Tibial nerve (tissue), 3 donors: ENCODE results near the gene NACC1.

Experiments
- POLR2A ChIP-seq, 2 donors: fragments of 450-650 bp; IDR thresholded peaks; one replicate each; pipeline ENCODE4 v1.6.1; 2017; ENCODE audit warnings: antibody characterized with exemption in 2 of 2, mild to moderate bottlenecking in 2 of 2, moderate library complexity in 2 of 2
- TF ChIP-seq, protein P1 (sequence below), 5 experiments: fragments of 200-600 bp in 3 of 5; fragments of 450-650 bp in 2 of 5; sonication (generic) in 3 of 5; IDR thresholded peaks; one replicate each; pipeline ENCODE4 v1.5.1; 2016 to 2019; ENCODE audit warnings: antibody characterized with exemption in 5 of 5, mild to moderate bottlenecking in 3 of 5, moderate library complexity in 2 of 5

DNA sequence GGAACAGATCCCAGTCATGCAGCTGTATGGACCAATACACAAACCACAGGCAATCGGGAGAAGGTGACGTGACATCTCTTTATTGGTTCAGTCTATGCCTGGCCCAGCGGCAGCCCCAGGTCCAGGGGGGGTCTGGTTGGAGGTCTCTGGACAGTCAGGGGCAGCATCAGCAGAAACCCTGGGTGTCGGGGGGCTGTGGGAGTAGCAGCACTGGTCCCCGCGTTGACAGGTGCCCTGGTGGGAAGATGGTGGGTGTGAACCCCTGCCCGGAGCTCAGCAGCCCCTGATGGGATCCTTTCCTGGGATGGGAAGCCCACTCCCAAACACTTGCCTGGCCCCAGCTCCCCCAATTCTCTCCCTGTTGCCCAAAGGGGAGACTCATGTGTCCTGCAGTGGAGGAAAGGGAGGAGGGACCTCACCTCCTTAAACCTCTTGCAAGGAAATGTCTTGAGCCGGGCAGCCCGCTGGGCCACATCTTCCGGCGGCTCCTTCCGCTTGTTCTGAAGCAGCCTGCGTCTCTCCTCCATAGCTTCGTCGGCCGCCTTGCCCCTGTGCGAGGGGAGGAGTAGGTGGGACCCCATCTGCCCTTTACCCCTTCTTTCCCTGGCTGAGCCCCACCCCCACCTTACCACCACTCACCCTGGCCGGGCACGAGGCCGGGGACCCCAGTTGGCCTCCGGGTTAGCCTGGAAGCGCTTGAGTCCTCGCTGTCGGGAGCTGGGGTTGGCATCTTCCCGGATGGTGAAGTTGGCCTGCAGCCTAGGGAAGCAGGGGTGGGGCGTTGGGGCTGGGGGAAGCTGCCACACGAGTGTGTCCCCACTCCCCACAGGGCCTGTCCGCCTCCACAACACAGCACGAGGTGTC, 13.0 kb upstream of the NACC1 start:
- TF ChIP-seq, protein P1, sequence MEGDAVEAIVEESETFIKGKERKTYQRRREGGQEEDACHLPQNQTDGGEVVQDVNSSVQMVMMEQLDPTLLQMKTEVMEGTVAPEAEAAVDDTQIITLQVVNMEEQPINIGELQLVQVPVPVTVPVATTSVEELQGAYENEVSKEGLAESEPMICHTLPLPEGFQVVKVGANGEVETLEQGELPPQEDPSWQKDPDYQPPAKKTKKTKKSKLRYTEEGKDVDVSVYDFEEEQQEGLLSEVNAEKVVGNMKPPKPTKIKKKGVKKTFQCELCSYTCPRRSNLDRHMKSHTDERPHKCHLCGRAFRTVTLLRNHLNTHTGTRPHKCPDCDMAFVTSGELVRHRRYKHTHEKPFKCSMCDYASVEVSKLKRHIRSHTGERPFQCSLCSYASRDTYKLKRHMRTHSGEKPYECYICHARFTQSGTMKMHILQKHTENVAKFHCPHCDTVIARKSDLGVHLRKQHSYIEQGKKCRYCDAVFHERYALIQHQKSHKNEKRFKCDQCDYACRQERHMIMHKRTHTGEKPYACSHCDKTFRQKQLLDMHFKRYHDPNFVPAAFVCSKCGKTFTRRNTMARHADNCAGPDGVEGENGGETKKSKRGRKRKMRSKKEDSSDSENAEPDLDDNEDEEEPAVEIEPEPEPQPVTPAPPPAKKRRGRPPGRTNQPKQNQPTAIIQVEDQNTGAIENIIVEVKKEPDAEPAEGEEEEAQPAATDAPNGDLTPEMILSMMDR (IDR thresholded peaks at IDR 0.05) = peak in 1 of 5 experiments; percentile 17
- TF ChIP-seq POLR2A (IDR thresholded peaks at IDR 0.05) = no peak
